Hematopoietic multipotent progenitor cell treated with erythropoietin and hydrocortisone succinate and interleukin-3 and kit ligand, for 4 days (in vitro differentiated cells): ENCODE data around the gene CNTNAP3.
"Not testable (repeated sequence)": the region's sequence is repeated elsewhere in the genome, so short reads cannot be mapped to it uniquely, and the experiment has no call there.

ENCODE experiments used
- DNase-seq: peaks from one replicate; pipeline ENCODE4 v3.0.0-alpha.2; 2015

CNTNAP3 gene

GRCh38 chr9:39062966-39063365 is 225.0 kb downstream of the CNTNAP3 start:
- DNase-seq = not testable (repeated sequence)

GRCh38 chr9:39054453-39054852 is 233.5 kb downstream of the CNTNAP3 start:
- DNase-seq = not testable (repeated sequence)

- DNase-seq = not testable (repeated sequence)
These were observed 241.1 kb downstream of the CNTNAP3 start for GRCh38 chr9:39046833-39047232.

GRCh38 chr9:39042352-39042803 is 245.6 kb downstream of the CNTNAP3 start:
- not testable (repeated sequence) for DNase-seq

GRCh38 chr9:39041774-39042173 is 246.2 kb downstream of the CNTNAP3 start:
- DNase-seq = not testable (repeated sequence)

GRCh38 chr9:39039148-39039547 is 248.8 kb downstream of the CNTNAP3 start:
- not testable (repeated sequence) for DNase-seq

- DNase-seq = not testable (repeated sequence)
These were observed 249.7 kb downstream of the CNTNAP3 start for GRCh38 chr9:39038221-39038620.

GRCh38 chr9:39033849-39034248 is 254.1 kb downstream of the CNTNAP3 start:
- DNase-seq = not testable (repeated sequence)

- not testable (repeated sequence) for DNase-seq
These were observed 257.6 kb downstream of the CNTNAP3 start for GRCh38 chr9:39030204-39031019.

GRCh38 chr9:39028855-39029254 is 259.1 kb downstream of the CNTNAP3 start:
- DNase-seq = not testable (repeated sequence)

GRCh38 chr9:39028168-39028567 is 259.8 kb downstream of the CNTNAP3 start:
- DNase-seq = not testable (repeated sequence)

GRCh38 chr9:39025911-39026588 is 261.9 kb downstream of the CNTNAP3 start:
- not testable (repeated sequence) for DNase-seq
